Measurements from ENCODE around the gene MYL7.

MYL7 gene

DNA sequence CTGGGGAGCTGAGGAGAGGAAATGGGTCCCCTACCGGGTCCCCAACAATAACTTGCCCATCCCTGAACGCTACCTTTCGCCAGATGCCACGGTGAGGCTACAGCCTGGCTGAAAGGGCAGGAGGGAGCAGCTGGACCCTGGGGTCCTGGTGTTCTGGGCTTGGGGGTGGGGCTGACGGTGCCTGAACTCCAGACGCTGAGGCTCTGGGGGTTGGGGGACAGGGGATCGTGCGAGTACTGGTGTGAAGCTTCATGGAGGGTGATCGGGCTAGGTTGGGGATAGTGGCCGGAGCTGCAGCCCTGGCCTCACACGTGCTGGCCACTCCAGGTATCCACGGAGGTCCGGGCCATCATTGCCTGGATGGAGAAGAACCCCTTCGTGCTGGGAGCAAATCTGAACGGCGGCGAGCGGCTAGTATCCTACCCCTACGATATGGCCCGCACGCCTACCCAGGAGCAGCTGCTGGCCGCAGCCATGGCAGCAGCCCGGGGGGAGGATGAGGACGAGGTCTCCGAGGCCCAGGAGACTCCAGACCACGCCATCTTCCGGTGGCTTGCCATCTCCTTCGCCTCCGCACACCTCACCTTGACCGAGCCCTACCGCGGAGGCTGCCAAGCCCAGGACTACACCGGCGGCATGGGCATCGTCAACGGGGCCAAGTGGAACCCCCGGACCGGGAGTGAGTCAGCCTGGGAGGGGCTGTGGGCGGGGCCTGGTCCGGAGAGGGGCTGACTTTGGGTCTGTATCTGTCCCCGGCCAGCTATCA is 28.7 kb downstream of the MYL7 start:
- no peak for DNase-seq (ENCODE audit: low read depth)

DNA sequence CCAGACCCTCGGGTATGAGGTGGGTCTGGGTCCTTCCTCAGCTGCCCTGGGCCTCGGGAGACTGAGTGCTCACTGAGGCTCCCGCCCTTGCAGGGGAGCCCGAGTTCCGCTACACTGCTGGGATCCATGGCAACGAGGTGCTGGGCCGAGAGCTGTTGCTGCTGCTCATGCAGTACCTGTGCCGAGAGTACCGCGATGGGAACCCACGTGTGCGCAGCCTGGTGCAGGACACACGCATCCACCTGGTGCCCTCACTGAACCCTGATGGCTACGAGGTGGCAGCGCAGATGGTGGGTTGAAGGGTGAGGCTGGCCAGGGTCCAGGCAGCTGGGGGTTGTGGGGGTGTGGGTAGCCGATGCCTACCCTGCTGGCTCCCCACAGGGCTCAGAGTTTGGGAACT is 29.4 kb downstream of the MYL7 start:
- DNase-seq (ENCODE audit: low read depth) = no peak

DNA sequence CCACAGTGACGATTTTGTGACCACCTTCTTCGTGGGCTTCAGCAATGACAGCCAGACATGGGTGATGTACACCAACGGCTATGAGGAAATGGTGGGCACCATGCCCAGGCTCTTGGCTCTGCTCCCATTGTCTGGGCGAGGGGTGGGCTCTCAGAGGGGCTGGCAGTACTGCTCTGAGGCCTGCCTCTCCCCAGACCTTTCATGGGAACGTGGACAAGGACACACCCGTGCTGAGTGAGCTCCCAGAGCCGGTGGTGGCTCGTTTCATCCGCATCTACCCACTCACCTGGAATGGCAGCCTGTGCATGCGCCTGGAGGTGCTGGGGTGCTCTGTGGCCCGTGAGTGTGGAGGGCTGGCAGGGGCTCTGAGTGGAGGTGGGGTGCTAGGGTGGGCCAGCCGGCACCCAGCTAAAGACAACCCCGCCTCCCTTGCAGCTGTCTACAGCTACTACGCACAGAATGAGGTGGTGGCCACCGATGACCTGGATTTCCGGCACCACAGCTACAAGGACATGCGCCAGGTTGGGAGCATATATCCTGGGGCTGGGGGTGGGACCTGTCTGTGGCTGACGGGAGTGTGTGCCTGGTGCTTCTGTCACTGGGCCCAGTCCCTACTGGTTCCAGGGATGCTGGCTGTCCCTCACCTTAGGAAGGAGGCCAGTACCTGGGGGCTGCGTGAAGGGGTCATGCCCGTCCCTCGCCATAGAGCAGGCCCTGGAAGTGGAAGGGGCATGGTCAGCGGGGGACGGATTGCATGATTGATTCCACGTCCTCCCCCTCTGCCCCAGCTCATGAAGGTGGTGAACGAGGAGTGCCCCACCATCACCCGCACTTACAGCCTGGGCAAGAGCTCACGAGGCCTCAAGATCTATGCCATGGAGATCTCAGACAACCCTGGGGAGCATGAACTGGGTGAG is 30.2 kb downstream of the MYL7 start:
- DNase-seq (ENCODE audit: low read depth) = no peak

DNA sequence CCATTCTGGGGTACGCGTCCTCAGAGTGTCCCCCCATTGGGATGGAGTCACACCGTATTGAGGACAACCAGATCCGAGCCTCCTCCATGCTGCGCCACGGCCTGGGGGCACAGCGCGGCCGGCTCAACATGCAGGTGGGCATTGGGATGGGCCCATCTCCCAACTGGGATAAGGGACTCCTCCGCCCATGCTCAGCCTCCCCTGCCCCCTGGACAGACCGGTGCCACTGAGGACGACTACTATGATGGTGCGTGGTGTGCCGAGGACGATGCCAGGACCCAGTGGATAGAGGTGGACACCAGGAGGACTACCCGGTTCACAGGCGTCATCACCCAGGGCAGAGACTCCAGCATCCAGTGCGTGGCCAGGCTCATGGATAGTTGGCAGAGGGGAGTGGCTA is 31.1 kb downstream of the MYL7 start:
- DNase-seq (ENCODE audit: low read depth) = no peak

DNA sequence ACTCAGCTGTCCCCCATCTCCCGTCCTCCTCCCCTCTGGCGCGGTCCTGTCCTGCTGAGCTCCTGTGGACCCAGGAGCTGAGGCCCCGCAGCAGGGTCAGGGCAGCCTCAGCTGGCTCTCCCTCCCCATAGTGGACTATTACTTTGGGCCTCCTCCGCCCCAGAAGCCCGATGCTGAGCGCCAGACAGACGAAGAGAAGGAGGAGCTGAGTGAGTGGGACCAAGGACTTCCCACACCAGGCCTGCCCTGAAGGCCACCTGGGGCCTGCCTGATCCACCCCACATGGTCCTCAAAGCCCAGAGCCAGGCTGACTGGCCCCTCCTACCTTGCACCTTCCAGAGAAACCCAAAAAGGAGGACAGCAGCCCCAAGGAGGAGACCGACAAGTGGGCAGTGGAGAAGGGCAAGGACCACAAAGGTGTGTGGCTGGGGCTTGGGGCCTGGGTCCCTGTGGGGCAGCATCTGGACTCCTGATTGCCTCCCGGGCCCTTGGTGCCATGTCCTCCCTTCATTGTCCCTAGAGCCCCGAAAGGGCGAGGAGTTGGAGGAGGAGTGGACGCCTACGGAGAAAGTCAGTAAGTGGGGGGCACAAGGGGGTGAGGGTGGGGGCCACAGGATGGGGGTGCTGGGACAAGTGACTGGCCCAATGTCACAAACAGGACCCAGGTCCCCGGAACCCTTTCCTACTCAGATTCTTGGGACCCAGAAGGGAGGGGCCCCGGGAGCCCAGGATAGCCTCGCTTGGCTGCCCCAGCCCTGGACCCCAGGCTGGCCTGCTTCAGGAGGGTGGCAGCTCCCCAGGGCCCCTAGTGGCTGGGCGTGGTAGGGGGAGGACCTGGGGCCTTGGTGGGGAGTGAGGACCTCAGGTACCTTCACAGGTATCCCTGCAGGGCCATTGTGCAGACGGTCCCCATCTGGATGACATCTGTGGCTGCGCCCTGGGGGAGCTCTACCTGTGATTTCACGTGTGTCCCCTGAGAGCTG is 32.1 kb downstream of the MYL7 start:
- DNase-seq (ENCODE audit: low read depth) = no peak

DNA sequence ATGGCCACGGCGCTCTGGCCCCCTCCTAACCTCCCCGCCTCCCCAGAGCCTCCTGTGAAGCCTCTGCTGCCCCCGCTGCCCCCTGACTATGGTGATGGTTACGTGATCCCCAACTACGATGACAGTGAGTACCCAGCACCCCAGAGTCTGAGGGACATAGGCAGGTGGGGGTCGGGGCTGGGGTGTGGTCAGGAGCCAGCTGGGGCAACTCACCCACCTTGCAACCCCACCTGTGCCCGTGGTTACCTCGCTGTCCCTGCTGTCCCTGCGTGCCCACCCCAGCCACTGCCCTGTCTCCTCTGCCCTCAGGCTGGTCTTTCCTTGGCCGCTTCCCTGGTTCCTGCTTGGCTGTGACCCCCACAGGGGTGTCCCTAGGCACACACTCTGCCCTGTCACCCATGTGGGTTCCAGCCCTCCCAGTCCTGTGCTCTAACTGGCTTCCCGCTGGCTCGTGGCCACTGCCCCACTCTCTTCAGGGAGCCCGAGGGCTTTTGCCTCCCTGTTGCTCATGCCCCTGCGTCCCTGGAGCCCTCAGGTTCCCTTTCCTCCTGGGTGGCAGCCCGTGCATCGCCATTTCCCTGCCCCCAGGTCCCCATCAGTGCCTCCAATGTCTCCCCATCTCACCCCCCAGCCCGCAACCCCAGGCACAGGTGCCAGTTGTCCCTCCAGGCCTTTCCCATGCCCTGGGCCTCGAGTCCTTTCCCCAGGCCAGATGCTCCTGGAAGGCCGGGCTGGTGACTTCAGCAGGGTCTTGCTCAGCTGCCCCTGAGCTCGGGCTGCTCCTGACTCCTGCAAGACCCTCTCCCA is 33.0 kb downstream of the MYL7 start:
- DNase-seq (ENCODE audit: low read depth) = no peak

DNA sequence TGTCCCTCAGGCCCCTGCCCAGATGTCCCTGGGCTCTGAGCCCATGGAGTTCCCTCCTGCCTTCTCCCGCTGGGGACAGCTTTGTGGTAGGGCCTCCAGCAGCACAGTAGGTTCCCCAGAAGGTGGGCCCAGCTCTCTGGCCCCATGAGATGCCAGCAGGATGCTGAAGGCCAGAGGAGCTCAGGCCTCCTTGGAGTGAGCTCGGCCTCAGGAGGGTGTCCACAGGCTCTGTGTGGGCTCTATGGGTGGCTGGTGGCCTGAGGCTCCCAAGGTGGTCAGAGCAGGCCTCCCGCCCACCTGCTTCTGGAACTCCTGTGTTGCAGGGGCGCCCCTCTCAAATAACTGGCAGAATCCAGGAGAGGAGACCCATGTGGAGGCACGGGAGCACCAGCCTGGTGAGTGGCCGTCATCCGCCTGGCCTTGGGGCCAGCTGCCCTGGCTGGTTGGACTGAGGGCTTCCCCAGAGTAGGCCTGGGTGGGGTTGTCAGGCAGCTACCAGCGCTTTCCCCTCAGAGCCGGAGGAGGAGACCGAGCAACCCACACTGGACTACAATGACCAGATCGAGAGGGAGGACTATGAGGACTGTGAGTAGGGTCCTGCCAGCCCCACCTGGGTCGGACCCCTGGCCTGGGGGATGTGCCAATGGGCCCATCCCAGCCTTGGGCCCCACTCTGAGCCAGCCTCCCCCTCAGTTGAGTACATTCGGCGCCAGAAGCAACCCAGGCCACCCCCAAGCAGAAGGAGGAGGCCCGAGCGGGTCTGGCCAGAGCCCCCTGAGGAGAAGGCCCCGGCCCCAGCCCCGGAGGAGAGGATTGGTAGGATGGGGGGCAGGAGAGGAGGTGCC is 33.8 kb downstream of the MYL7 start:
- no peak for DNase-seq (ENCODE audit: low read depth)

DNA sequence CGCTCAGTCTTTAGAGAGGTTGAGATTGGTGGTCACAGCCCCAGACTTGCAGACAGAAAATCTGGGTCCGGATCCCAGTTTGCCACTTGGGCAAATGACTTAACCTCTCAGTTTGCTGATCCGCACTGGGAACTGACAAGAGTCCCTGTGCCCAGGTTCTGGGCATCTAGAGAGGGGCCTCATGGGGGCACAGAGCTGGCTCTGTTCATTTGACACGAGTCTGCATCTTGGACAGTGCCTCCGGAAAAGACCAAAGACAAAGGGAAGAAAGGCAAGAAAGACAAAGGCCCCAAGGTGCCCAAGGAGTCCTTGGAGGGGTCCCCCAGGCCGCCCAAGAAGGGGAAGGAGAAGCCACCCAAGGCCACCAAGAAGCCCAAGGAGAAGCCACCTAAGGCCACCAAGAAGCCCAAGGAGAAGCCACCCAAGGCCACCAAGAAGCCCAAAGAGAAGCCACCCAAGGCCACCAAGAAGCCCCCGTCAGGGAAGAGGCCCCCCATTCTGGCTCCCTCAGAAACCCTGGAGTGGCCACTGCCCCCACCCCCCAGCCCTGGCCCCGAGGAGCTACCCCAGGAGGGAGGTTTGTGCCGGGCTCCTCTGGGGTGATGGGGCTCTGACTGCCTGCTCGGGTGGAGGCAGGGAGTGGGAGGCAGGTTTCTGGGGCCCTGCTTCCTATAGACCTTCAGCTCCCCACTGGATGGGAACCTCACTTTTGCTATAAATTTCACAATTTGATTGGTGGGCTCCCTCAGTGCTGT is 34.6 kb downstream of the MYL7 start:
- DNase-seq (ENCODE audit: low read depth) = no peak

DNA sequence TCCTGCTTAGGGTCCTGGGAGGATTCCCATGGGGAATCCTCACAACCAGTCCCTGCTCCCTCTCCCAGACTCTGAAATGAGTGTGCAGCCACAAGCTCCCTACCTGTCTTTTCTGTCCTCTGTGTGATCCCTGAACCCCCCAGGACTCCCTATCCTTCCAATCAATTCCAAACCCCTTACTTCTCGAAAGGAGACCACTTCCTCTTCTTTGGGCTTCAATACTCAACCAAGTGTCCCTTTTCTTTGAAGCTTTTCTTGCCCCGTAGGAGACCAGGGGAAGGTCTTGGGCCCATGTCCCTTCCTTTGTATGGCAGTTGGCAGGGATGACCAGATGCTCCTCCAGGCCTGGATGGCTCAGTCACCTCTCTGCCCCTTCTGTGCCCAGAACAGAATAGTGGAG is 35.3 kb downstream of the MYL7 start:
- DNase-seq (ENCODE audit: low read depth) = no peak

DNA sequence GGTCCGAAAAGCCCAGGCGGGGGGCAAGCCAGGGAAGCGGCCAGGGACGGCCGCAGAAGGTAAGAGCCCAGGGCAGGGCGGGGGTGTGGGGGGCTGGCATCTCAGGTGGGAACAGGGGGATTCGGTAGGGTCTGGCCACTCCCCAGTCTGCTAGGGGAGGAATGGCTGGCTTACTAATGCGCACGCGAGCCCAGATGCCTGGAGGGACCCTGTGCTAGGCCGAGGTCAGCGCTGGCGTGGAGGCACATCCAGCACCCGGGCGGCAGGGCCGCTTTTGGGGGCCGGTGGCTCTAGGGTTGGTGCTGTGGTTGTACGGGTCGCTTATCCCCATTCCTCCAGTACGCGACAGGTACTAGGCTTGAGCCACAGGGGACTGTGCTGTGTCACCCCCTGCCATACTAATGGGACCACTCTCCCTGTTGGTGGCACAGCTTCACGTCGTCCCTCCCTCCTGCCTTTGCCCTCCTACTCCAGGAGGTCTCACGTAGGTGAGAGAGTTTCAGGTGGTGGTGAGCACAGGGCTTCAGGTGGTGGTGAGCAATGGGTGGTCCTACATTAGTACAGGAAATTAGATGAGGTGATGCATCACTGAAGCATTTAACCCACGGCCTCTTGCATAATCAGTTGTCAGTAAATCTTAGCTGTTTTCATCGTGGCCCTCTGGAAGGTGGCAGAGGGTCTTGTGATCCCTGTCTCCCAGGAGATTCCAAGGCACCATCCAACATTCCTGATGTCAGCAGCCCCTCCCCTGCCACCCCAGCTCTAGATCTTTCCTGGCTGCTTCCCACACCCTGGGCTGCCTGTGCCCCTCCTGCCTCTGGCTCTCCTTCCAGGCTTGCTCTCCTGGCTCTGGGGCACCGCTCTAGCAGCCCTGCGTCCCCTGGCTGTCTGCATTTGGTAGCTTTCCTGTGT is 36.0 kb downstream of the MYL7 start:
- no peak for DNase-seq (ENCODE audit: low read depth)

DNA sequence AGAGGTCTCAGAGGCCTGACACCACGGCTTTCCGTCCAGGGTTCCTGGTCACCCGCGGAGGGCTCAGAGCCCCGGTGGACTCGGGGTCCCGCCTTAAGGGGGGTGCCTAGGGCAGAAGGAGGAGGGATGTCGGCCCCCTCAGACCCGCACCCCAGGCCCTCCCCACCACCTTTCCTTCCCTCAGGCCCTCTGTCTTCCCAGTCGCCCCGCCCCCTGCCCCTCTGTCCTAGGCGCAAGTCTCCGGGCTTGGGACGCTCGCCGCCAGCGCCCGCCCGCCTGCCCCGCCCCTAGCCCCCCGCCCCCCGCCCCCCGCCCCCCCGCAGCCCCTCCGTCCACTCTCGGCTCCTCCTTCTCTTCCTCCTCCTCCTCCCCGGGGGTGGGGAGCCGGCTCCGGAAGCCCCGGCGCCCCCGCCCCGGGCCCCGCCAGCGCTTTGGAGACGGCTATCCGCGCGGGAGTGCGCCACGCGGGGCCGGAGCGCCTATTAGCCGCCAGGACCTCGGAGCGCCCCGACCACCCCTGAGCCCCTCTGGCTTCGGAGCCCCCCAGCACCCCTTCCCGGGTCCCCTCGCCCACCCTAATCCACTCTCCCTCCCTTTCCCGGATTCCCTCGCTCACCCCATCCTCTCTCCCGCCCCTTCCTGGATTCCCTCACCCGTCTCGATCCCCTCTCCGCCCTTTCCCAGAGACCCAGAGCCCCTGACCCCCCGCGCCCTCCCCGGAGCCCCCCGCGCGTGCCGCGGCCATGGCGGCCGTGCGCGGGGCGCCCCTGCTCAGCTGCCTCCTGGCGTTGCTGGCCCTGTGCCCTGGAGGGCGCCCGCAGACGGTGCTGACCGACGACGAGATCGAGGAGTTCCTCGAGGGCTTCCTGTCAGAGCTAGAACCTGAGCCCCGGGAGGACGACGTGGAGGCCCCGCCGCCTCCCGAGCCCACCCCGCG is 36.9 kb downstream of the MYL7 start, which contains the start of gene AEBP1:
TSS of gene AEBP1 (plus strand) at position 423 of the 937 bp plus-strand sequence. CDS start at position 744, 321 bp downstream.
- no peak for DNase-seq (ENCODE audit: low read depth)

DNA sequence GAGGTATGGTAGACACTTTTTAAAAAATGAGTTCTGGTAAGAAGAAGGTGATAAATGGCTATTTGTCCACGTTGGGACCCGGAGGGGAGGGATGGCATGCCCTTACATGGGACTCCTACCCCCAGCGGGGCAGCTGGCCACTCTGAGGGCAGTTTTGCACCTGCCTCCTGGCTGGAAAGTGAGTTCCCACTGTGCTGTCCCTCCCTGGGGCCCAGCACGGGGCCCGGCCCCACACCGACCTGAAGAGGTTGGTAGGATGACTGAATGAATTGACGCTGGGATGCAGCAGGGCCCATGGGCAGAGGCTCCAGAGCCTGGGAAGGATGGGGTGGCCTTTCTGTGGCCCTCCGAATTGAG is 37.6 kb downstream of the MYL7 start:
- DNase-seq (ENCODE audit: low read depth) = no peak

DNA sequence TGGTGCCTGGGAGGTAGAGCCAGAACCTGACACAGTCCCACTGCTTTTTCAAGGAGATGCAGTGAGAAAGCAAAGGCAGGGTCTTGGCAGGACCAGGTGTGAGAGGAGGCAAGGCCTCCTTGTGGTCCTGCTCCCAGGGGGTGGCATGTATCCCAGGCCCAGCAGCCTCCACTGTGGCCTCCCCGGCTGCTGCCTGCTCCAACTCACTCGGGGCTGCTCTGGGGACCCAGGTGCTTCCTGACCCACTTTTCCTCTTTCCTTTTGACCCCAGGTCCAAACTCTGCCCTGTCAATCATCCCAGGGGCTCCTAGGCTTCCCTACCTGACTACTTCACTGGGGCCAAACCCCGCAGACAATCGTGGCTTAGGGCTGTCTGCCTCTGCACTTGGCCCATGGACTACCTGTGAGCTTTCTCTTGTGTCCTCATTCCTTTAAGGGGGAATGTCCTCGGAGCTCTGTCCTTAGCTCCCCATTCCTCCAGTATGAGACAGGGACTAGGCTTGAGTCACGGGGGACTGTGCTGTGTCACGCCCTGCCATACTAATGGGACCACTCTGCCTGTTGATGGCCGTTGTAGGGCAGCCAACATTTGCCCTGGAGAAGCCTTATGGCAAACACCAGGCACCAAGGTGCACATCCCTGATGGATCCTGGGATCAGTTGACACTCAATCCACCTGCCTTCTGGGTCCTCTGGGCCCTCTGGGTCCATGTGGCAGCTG is 38.1 kb downstream of the MYL7 start:
- no peak for DNase-seq (ENCODE audit: low read depth)

DNA sequence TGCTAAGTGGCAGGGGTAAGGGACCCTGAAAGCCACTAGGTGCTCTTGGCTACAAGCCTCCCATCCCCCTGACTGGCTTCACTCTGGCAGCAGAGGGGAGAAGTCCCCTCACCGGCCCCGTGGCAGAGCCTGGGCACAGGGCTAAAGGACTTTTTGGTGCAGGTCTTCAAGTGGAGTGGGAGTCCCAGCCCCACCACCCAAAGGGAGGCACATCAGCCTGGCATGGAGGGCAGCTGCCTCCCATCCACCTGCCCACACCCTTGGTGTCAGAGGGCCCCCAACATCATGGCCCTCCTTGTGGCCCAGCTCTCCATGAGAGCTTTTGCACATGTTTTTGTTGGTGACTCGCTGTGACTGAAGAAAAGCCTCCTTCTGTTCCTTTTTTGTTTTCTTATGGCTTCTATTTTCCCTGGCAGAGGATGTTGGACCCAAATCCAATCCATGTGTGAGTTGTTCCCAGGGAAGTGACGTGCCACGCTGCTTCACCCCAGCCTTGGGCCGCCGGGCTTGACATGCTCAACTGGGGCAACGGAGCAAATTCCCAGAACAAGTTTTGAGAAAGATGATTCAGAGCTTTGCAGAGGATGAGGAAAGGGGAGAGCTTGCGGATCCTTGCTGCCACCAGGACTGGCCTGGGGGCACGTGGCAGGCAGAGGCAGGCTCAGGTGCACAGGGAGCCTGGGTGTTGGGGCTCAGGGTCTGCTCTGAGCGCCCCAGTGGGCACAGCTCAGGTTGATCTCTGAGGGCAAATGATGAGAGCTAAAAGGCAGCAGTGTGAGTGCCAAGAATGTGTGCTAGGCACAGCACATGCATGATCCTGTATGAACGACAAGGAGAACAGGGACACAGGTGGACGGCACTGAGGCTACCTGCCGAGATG is 38.9 kb downstream of the MYL7 start:
- DNase-seq (ENCODE audit: low read depth) = no peak

DNA sequence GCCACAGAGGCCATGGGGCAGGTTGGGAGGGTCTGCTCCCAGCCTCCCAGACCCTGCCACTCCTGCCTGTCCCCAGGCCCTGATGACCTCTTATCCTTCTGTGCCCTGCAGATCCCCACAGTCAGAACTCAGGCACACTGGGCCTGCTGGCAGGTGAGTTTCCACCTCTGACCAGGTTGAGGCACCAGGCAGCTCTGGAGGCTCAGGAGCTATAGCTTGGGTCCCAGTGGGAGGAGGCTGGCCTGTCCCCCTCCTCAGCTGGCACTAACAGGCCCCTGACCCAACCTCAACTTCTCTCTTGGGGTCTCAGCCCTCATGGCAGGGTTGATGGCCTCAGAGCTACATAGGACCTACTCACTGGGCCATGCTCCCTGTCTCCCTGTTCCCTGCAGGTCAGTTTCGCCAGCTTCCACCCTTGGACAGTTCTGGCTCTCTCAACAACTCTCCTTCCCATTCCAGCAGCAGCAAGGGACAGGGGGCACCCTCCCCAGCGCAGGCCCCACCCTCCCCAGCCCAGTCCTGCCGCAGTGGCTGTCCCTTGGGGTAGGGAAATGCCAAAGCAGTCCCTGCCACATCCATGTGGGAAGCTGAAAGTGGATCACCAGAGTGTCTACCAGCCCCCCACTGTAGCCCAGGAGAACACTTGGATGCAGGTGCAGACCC is 39.7 kb downstream of the MYL7 start:
- DNase-seq (ENCODE audit: low read depth) = no peak
